AG04450 (cell line): ENCODE data around the gene RNF212. TPM values are rescaled to one million over a fixed set of nuclear protein-coding genes. Genes with fewer than 3 reads are reported as not detected.

ENCODE experiments used
- CTCF ChIA-PET: fragments of 300-600, 350-600 bp; formaldehyde crosslinking; extraction: SDS; loops from one replicate; lab custom pipeline; 2022; ENCODE audit warnings: antibody characterized with exemption, inconsistent platforms; lab: Charles Lee
- POLR2A ChIA-PET: fragments of 350-600 bp; formaldehyde crosslinking; extraction: SDS; loops from one replicate; lab custom pipeline; 2021; ENCODE audit warnings: antibody characterized with exemption, inconsistent platforms; lab: Yijun Ruan, JAX
- DNase-seq: peaks from one replicate; pipeline ENCODE4 v3.0.0-alpha.2; 2011; ENCODE audit warnings: low read depth, low spot score
- H3K27ac ChIP-seq: one replicate; pipeline ENCODE4 v1.5.1; 2012; ENCODE audit warnings: low read depth, low read length, control low read depth
- H3K27me3 ChIP-seq: one replicate; pipeline ENCODE4 v1.6.0; 2012; ENCODE audit warnings: low read length; ENCODE audit not compliant: control insufficient read depth, insufficient read depth
- H3K4me3 ChIP-seq: 2 replicates; pipeline ENCODE4 v1.5.1; 2011; ENCODE audit warnings: mild to moderate bottlenecking, low read depth, low read length, control low read depth
- H3K9me3 ChIP-seq: 2 replicates; pipeline ENCODE4 v1.5.1; 2012; ENCODE audit warnings: low read length; ENCODE audit not compliant: control insufficient read depth, insufficient read depth
- CTCF ChIP-seq: IDR thresholded peaks from 2 replicates; pipeline ENCODE4 v1.5.1; 2011; ENCODE audit warnings: low read depth, low read length, control low read depth, inconsistent platforms
- polyA plus RNA-seq: library from polyadenylated mRNA; depleted of rRNA; stranded (reverse); fragments of >200 nt; gene quantifications from 2 replicates; pipeline ENCODE4 v1.2.3, GENCODE V29; 2011

RNF212 gene
- polyA plus RNA-seq, 1 experiment = 0.88 TPM

GRCh38 chr4:1104647-1105046, 8.7 kb downstream of the RNF212 start:
- ChIA-PET POLR2A (no interaction called here), CTCF (interaction anchor here (0.5 to 0.8 kb wide), 2 partner anchors 26 to 576 kb away, joined by 3 read pairs; no protein-coding TSS in a partner anchor)
- Histone ChIP-seq H3K9me3 (no peaks in the 10 kb centered on the region), H3K27me3 (peaks cover 23% of the 10 kb centered on the region), H3K27ac (no peak overlapping the region), H3K4me3 (no peak overlapping the region)
- DNase-seq = no peak
- no peak for TF ChIP-seq CTCF

GRCh38 chr4:1099684-1100335, 13.6 kb downstream of the RNF212 start:
- H3K27me3 ChIP-seq = peaks cover 18% of the 10 kb centered on the region
- no peaks in the 10 kb centered on the region for H3K9me3 ChIP-seq
- no peak overlapping the region for H3K4me3 ChIP-seq
- no peak for TF ChIP-seq CTCF
- POLR2A ChIA-PET = no interaction called here
- CTCF ChIA-PET = interaction anchor here (0.7 to 2.2 kb wide), 2 partner anchors 18 to 31 kb away, joined by 4 to 6 read pairs; no protein-coding TSS in a partner anchor
- H3K27ac ChIP-seq = no peak overlapping the region
- no peak for DNase-seq

- TF ChIP-seq CTCF = no peak
- POLR2A ChIA-PET = no interaction called here
- Histone ChIP-seq H3K4me3 (no peak overlapping the region), H3K9me3 (no peaks in the 10 kb centered on the region), H3K27ac (no peak overlapping the region), H3K27me3 (peaks cover 18% of the 10 kb centered on the region)
- no peak for DNase-seq
- CTCF ChIA-PET = interaction anchor here (1.4 kb wide), 1 partner anchor 31 kb away, joined by 4 read pairs; no protein-coding TSS in a partner anchor
Measured at GRCh38 chr4:1099270-1099669, 14.1 kb downstream of the RNF212 start.

- POLR2A ChIA-PET = no interaction called here
- Histone ChIP-seq H3K27ac (no peak overlapping the region), H3K4me3 (no peak overlapping the region), H3K27me3 (peaks cover 18% of the 10 kb centered on the region), H3K9me3 (no peaks in the 10 kb centered on the region)
- CTCF ChIA-PET = interaction anchor here (1.4 kb wide), 1 partner anchor 32 kb away, joined by 4 read pairs; no protein-coding TSS in a partner anchor
- no peak for TF ChIP-seq CTCF
- DNase-seq = no peak
Measured at GRCh38 chr4:1098311-1098925, 14.9 kb downstream of the RNF212 start.

GRCh38 chr4:1097553-1097952, 15.8 kb downstream of the RNF212 start:
- Histone ChIP-seq H3K4me3 (no peak overlapping the region), H3K27me3 (peaks cover 18% of the 10 kb centered on the region), H3K9me3 (no peaks in the 10 kb centered on the region), H3K27ac (no peak overlapping the region)
- DNase-seq = no peak
- TF ChIP-seq CTCF = no peak
- CTCF ChIA-PET = no interaction called here
- POLR2A ChIA-PET = no interaction called here
